ENCODE measurements around the gene ABCB9.

DNA sequence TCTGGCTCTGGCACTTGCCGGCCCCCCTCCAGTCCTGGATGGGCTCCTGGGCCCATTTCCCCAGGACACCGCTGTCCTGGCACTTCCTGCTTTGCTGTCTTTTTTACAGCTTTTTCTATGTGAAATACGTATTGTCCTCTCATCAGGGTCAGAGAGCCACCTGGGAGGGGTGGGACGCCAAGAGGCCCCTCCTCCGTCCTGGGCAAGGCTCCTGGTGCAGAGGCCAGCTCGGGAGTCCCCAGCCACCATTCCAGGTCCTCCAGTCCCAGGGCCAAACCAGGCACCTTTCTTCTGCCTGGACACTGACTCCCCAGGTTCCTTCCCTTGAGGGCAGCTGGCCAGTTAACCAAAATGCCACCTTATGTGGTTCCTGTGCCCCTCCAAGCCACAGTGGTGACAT is 37.0 kb upstream of the ABCB9 start:
- TF ChIP-seq, protein P1, sequence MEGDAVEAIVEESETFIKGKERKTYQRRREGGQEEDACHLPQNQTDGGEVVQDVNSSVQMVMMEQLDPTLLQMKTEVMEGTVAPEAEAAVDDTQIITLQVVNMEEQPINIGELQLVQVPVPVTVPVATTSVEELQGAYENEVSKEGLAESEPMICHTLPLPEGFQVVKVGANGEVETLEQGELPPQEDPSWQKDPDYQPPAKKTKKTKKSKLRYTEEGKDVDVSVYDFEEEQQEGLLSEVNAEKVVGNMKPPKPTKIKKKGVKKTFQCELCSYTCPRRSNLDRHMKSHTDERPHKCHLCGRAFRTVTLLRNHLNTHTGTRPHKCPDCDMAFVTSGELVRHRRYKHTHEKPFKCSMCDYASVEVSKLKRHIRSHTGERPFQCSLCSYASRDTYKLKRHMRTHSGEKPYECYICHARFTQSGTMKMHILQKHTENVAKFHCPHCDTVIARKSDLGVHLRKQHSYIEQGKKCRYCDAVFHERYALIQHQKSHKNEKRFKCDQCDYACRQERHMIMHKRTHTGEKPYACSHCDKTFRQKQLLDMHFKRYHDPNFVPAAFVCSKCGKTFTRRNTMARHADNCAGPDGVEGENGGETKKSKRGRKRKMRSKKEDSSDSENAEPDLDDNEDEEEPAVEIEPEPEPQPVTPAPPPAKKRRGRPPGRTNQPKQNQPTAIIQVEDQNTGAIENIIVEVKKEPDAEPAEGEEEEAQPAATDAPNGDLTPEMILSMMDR (conservative IDR thresholded peaks at IDR 0.05; ENCODE audit: low read depth in 2 of 2) = no peak
- TF ChIP-seq, protein P2, sequence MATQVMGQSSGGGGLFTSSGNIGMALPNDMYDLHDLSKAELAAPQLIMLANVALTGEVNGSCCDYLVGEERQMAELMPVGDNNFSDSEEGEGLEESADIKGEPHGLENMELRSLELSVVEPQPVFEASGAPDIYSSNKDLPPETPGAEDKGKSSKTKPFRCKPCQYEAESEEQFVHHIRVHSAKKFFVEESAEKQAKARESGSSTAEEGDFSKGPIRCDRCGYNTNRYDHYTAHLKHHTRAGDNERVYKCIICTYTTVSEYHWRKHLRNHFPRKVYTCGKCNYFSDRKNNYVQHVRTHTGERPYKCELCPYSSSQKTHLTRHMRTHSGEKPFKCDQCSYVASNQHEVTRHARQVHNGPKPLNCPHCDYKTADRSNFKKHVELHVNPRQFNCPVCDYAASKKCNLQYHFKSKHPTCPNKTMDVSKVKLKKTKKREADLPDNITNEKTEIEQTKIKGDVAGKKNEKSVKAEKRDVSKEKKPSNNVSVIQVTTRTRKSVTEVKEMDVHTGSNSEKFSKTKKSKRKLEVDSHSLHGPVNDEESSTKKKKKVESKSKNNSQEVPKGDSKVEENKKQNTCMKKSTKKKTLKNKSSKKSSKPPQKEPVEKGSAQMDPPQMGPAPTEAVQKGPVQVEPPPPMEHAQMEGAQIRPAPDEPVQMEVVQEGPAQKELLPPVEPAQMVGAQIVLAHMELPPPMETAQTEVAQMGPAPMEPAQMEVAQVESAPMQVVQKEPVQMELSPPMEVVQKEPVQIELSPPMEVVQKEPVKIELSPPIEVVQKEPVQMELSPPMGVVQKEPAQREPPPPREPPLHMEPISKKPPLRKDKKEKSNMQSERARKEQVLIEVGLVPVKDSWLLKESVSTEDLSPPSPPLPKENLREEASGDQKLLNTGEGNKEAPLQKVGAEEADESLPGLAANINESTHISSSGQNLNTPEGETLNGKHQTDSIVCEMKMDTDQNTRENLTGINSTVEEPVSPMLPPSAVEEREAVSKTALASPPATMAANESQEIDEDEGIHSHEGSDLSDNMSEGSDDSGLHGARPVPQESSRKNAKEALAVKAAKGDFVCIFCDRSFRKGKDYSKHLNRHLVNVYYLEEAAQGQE (IDR thresholded peaks at IDR 0.05; ENCODE audit: unreplicated experiment) = no peak
